Mucosa of descending colon (tissue), 3 donors: ENCODE results near the gene VCAN. TPM values are rescaled to one million over a fixed set of nuclear protein-coding genes. Genes with fewer than 3 reads are reported as not detected.
"Not testable (repeated sequence)": the region's sequence is repeated elsewhere in the genome, so short reads cannot be mapped to it uniquely, and the experiment has no call there.

ENCODE experiments used
- ATAC-seq: fragments of 200-7000 bp; cut with Tn5 transposase; one replicate; pipeline ENCODE4 v1.9.1; 2020; ENCODE audit warnings: mild to moderate bottlenecking, moderate library complexity
- DNase-seq, 3 donors: peaks; one replicate each; pipeline ENCODE4 v3.0.0-alpha.2; 2020
- H3K36me3 ChIP-seq: fragments of 200-600 bp; one replicate; pipeline ENCODE4 v1.8.0; 2021; ENCODE audit warnings: low read depth, mild to moderate bottlenecking
- H3K4me1 ChIP-seq: fragments of 200-600 bp; one replicate; pipeline ENCODE4 v1.8.0; 2021; ENCODE audit warnings: low read depth, mild to moderate bottlenecking
- H3K4me3 ChIP-seq: fragments of 200-600 bp; one replicate; pipeline ENCODE4 v1.8.0; 2021; ENCODE audit warnings: mild to moderate bottlenecking
- H3K9me3 ChIP-seq: fragments of 200-600 bp; one replicate; pipeline ENCODE4 v1.8.0; 2021; ENCODE audit warnings: mild to moderate bottlenecking
- intact Hi-C, 2 donors: fragments of 100-400 bp; cut with DNase I in 1 of 2; cut with micrococcal nuclease in 1 of 2; formaldehyde crosslinking; loops; one replicate each; pipeline versions ENCODE4 v1.11.0 to v1.11.1; 2022; cut with DNase I, micrococcal nuclease
- total RNA-seq, 3 donors: library from RNA; stranded (reverse); fragmentation: NEBNext Ultra II Directional in 2 of 3; extraction: Animal tissue kit (Norgen Biotek cat#: 25700) in 2 of 3; gene quantifications; one replicate each; pipeline versions ENCODE4 v1.2.1 to v1.2.4, GENCODE V29; 2021 to 2023
- TF ChIP-seq, protein P1 (sequence below): fragments of 200-600 bp; IDR thresholded peaks from one replicate; pipeline ENCODE4 v1.8.0; 2022; ENCODE audit warnings: antibody characterized with exemption, mild to moderate bottlenecking
- donor health status: DM: no; HTN: no; CAD: no; lungs with moderate emphysema.
- donor health status: DM: no; HTN: no; CAD: no.
- donor health status: DM: no; HTN: yes; CAD: no.

VCAN gene
- total RNA-seq, 3 donors from 2014 or later: 8.8 to 36.0 (median 20.5) TPM

DNA sequence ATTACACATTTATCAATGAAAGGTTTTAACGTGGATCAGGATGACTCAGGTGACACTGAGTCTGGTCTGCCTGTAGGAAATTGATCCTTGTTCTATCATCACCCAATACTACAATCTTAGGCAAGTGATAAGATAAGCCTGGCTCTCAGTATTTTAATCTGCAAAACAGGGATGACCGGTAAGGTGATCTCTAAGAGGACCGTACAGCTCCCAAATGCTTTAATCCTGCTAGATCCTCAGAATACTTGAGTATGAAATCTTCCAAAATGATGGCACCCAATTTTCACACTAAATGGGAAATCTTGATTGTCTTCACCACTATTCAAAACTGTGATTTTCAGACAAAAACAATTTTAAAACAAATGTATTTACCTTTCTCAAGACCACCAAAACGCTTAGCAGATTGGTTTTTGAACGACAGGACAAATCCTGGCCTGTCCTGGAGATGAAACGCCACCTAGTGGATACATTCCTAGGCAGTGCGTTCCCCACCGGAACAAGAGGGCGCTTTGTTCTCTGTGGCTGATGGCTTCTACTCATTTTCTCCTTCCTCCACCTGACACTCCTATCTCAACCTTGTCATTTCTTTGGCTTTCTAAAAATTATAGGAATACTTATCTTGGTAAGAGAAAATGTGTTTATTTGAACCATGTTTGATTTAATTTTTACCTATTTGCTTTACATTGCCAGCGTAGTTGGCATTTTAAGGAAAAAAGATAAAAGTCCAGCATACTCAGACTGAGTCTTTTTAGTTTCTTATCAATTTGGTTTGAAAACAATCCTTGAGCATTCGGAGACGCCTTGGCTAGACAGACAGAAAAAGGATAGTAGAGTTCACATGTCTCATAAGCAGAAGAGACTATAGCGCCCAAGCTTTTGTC is 41.2 kb upstream of the VCAN start:
- Histone ChIP-seq H3K36me3 (no peaks in the 10 kb centered on the region), H3K9me3 (no peaks in the 10 kb centered on the region), H3K4me3 (no peak overlapping the region), H3K4me1 (no peaks in the 10 kb centered on the region)
- TF ChIP-seq, protein P1, sequence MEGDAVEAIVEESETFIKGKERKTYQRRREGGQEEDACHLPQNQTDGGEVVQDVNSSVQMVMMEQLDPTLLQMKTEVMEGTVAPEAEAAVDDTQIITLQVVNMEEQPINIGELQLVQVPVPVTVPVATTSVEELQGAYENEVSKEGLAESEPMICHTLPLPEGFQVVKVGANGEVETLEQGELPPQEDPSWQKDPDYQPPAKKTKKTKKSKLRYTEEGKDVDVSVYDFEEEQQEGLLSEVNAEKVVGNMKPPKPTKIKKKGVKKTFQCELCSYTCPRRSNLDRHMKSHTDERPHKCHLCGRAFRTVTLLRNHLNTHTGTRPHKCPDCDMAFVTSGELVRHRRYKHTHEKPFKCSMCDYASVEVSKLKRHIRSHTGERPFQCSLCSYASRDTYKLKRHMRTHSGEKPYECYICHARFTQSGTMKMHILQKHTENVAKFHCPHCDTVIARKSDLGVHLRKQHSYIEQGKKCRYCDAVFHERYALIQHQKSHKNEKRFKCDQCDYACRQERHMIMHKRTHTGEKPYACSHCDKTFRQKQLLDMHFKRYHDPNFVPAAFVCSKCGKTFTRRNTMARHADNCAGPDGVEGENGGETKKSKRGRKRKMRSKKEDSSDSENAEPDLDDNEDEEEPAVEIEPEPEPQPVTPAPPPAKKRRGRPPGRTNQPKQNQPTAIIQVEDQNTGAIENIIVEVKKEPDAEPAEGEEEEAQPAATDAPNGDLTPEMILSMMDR: peak; percentile 63
- intact Hi-C loops: loop anchor here in 1 of 2 donors (2.0 kb wide), 1 partner anchor 1078 kb away; no protein-coding TSS in a partner anchor
- peak; percentile 87 for ATAC-seq
- DNase-seq: peak in 2 of 3 donors; percentile 30 to 74

DNA sequence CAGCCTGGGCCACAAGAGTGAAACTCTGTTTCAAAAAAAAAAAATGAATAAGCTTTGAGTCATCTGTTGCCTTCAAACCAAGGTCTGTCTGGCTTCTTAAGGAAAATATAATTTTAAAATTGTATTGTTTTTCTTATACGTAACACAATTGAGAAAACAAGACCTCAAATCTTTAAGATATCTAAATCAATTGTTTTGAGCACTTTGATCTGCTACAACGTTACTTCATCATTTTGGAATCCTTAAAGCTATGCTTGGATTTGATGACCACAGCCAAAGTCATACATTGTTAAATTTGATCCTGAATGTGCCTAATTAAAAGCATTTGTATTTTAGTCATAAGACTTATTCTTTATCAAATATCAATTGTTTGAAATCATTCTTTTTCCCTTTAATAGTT is 37.7 kb upstream of the VCAN start:
- DNase-seq: no peak
- intact Hi-C loops: no loop called here
- Histone ChIP-seq H3K36me3 (no peaks in the 10 kb centered on the region), H3K4me3 (no peak overlapping the region), H3K4me1 (no peaks in the 10 kb centered on the region), H3K9me3 (no peaks in the 10 kb centered on the region)
- TF ChIP-seq, protein P1: no peak
- no peak for ATAC-seq

DNA sequence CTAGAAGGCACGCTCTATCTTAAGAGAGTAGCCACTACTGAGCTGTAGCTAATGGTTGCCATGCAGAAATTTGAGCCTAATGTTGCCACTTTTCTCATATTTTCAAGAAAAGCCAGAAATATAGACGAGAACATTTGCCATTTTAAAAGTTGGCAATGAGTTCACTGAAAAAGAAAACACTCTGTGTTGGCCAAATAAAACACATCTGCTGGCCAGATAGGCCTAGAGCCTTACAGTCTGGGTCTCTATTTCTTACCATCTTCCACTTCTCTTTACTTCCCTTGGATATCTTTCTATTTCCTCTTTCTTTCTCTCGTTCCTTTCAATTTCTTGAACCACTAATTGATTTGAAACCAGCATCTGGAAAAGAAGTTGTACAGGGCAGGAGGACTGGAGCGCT is 36.6 kb upstream of the VCAN start:
- no peaks in the 10 kb centered on the region for H3K9me3 ChIP-seq
- ATAC-seq (no peak), DNase-seq (no peak)
- no peak overlapping the region for H3K4me3 ChIP-seq
- H3K4me1 ChIP-seq: no peaks in the 10 kb centered on the region
- TF ChIP-seq, protein P1: no peak
- intact Hi-C loops: no loop called here
- no peaks in the 10 kb centered on the region for H3K36me3 ChIP-seq

DNA sequence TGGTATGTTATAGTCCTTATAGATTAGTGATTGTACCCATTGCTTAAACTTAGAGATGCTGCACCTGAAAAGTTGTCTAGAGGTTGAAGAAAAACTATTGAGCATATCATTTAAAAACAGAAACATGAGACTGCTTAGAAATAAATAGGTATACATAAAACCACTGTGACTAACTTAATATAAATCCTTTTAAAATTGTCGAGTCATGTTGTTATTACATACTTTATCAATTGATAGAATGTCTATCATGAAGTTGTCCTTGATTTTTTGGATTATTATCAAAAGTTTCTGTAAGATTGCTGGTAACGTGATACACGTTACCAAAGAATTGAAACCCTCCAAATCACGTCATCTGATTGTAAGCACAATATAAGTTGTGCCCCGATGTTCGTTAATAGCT is 35.3 kb upstream of the VCAN start:
- H3K4me1 ChIP-seq: no peaks in the 10 kb centered on the region
- no peaks in the 10 kb centered on the region for H3K9me3 ChIP-seq
- intact Hi-C loops: no loop called here
- TF ChIP-seq, protein P1: no peak
- H3K4me3 ChIP-seq: no peak overlapping the region
- DNase-seq: no peak
- H3K36me3 ChIP-seq: no peaks in the 10 kb centered on the region
- no peak for ATAC-seq

DNA sequence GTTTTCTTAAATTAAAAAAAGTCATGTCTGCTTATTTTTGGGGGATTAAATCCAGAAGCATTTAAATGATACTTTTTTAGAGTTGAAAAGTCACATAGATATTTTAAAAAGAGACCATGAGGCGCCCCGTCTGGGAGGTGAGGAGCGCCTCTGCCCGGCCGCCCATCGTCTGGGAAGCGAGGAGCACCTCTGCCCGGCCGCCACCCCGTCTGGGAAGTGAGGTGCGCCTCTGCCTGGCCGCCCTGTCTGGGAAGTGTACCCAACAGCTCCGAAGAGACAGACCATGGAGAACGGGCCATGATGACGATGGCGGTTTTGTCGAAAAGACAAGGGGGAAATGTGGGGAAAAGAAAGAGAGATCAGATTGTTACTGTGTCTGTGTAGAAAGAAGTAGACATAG is 33.8 kb upstream of the VCAN start:
- intact Hi-C loops, ATAC-seq, H3K4me3 ChIP-seq: not testable (repeated sequence)

DNA sequence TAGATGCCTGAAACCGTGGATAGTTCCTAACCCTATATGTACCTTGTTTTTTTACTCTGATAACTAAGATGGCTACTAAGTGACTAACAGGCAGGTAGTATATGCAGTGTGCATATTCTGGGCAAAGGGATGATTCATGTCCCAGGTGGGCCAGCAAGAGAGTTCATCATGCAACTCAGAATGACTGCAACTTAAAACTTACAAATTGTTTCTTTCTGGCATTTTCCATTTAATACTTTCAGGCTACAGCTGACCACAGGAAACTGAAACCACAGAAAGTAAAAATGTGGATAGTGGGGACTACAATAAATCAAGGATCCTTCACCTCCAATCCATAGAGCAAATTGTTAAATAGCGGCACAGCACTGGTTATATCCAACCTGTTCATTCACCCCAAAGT is 30.7 kb upstream of the VCAN start:
- no peak for DNase-seq
- H3K36me3 ChIP-seq: no peaks in the 10 kb centered on the region
- TF ChIP-seq, protein P1: no peak
- H3K9me3 ChIP-seq: no peaks in the 10 kb centered on the region
- no peak overlapping the region for H3K4me3 ChIP-seq
- intact Hi-C loops: no loop called here
- H3K4me1 ChIP-seq: no peaks in the 10 kb centered on the region
- ATAC-seq: no peak

More for the DNA sequence above, 33.8 kb upstream of the VCAN start:
- not testable (repeated sequence) for H3K4me1 ChIP-seq, H3K36me3 ChIP-seq, DNase-seq, H3K9me3 ChIP-seq
